Neural progenitor cell (in vitro differentiated cells): ENCODE results near the gene GNG12. TPM values are rescaled to one million over a fixed set of nuclear protein-coding genes. Genes with fewer than 3 reads are reported as not detected.

ENCODE experiments used
- DNase-seq: peaks from one replicate; pipeline ENCODE4 v3.0.0-alpha.2; 2016; ENCODE audit warnings: low spot score
- H2AFZ ChIP-seq: fragments of 200-600 bp; sonication (generic); replicated peaks from 2 replicates; pipeline ENCODE4 v1.6.1; 2016; ENCODE audit warnings: antibody characterized with exemption
- H3F3A ChIP-seq: fragments of 200-600 bp; sonication (generic); 2 replicates; pipeline ENCODE4 v1.6.1; 2016; ENCODE audit warnings: antibody characterized with exemption, low read depth
- H3K27ac ChIP-seq: fragments of 200-600 bp; sonication (generic); 2 replicates; pipeline ENCODE4 v1.5.1; 2016; ENCODE audit warnings: mild to moderate bottlenecking
- H3K27me3 ChIP-seq: fragments of 200-600 bp; sonication (generic); 2 replicates; pipeline ENCODE4 v1.6.1; 2016; ENCODE audit warnings: mild to moderate bottlenecking, moderate library complexity
- H3K36me3 ChIP-seq: fragments of 200-600 bp; sonication (generic); 2 replicates; pipeline ENCODE4 v1.5.1; 2016
- H3K4me1 ChIP-seq: fragments of 200-600 bp; sonication (generic); 2 replicates; pipeline ENCODE4 v1.6.1; 2016; ENCODE audit warnings: mixed run types
- H3K4me2 ChIP-seq: fragments of 200-600 bp; sonication (generic); 2 replicates; pipeline ENCODE4 v1.6.1; 2016
- H3K4me3 ChIP-seq: fragments of 200-600 bp; sonication (generic); 2 replicates; pipeline ENCODE4 v1.5.1; 2016
- H3K79me2 ChIP-seq: fragments of 200-600 bp; sonication (generic); 2 replicates; pipeline ENCODE4 v1.6.1; 2016; ENCODE audit warnings: low read depth
- H3K9ac ChIP-seq: fragments of 200-600 bp; sonication (generic); 2 replicates; pipeline ENCODE4 v1.6.1; 2016
- H3K9me3 ChIP-seq: fragments of 200-600 bp; sonication (generic); 2 replicates; pipeline ENCODE4 v1.5.1; 2016; ENCODE audit warnings: low read depth
- H4K20me1 ChIP-seq: fragments of 200-600 bp; sonication (generic); 2 replicates; pipeline ENCODE4 v1.6.1; 2016; ENCODE audit warnings: low read depth
- H3K27ac Mint-ChIP-seq: 3 replicates; pipeline ENCODE4 v1.8.0; 2021; ENCODE audit warnings: mixed read lengths
- H3K27me3 Mint-ChIP-seq: 2 replicates; pipeline ENCODE4 v1.8.0; 2022; ENCODE audit warnings: low read depth, mild to moderate bottlenecking, inconsistent platforms, moderate library complexity, mixed read lengths; ENCODE audit not compliant: insufficient read depth
- H3K36me3 Mint-ChIP-seq: 3 replicates; pipeline ENCODE4 v1.8.0; 2021; ENCODE audit warnings: mixed read lengths
- H3K4me1 Mint-ChIP-seq: 3 replicates; pipeline ENCODE4 v1.8.0; 2021; ENCODE audit warnings: mixed read lengths
- H3K4me3 Mint-ChIP-seq: 3 replicates; pipeline ENCODE4 v1.8.0; 2021; ENCODE audit warnings: mild to moderate bottlenecking, moderate library complexity, mixed read lengths
- H3K9me3 Mint-ChIP-seq: 3 replicates; pipeline ENCODE4 v1.8.0; 2020; ENCODE audit warnings: mixed read lengths
- EZH2 ChIP-seq: fragments of 200-600 bp; sonication (generic); IDR thresholded peaks from 2 replicates; pipeline ENCODE4 v1.6.1; 2017; ENCODE audit warnings: antibody characterized with exemption, mild to moderate bottlenecking, moderate library complexity
- EZH2phosphoT487 ChIP-seq: fragments of 200-600 bp; sonication (generic); IDR thresholded peaks from 2 replicates; pipeline ENCODE4 v1.6.1; 2017; ENCODE audit warnings: antibody characterized with exemption
- total RNA-seq: library from RNA; depleted of rRNA; stranded (reverse); fragments of >200 nt; gene quantifications from 2 replicates; pipeline ENCODE4 v1.2.3, GENCODE V29; 2015; ENCODE audit warnings: low replicate concordance
- TF ChIP-seq, protein P1 (sequence below): fragments of 200-600 bp; sonication (generic); IDR thresholded peaks from 2 replicates; pipeline ENCODE4 v1.5.1; 2017; ENCODE audit warnings: antibody characterized with exemption, mild to moderate bottlenecking

GNG12 gene
- total RNA-seq, 1 donor from 2014 or later = 44.5 TPM

DNA sequence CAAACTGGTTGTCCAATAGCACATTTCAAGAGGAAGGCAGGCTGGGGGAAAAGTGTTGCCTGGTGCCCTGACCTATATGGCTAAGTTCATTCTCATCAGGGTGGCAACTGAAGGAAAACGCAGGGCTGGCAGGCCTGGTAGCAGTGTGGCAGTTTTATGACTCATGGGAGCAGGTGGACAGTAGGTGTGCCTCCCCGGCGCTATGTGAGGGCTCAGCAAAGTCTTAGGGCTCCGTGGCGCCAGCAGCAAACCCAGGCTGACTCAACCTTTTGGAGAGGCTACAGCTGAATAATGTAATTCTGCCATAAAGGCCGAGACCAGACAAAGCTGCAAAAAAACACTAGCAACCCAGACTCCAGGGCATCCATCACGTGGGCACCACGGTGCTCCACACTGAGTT is 124.7 kb downstream of the GNG12 start:
- Histone ChIP-seq H3K9me3 (no peaks in the 10 kb centered on the region), H3K79me2 (no peaks in the 10 kb centered on the region), H3K9ac (no peak overlapping the region), H3K4me2 (no peak overlapping the region), H4K20me1 (no peaks in the 10 kb centered on the region), H3K4me1 (peaks cover 3% of the 10 kb centered on the region), H3K27me3 (no peaks in the 10 kb centered on the region), H3K4me3 (no peak overlapping the region), H2AFZ (no peak overlapping the region), H3K36me3 (no peaks in the 10 kb centered on the region), H3K27ac (no peak overlapping the region), H3F3A (no peaks in the 10 kb centered on the region)
- H3K27ac Mint-ChIP-seq = peak overlapping the region; percentile 39
- no peak overlapping the region for H3K4me3 Mint-ChIP-seq
- peaks cover 6% of the 10 kb centered on the region for H3K27me3 Mint-ChIP-seq
- H3K9me3 Mint-ChIP-seq = no peaks in the 10 kb centered on the region
- TF ChIP-seq, protein P1, sequence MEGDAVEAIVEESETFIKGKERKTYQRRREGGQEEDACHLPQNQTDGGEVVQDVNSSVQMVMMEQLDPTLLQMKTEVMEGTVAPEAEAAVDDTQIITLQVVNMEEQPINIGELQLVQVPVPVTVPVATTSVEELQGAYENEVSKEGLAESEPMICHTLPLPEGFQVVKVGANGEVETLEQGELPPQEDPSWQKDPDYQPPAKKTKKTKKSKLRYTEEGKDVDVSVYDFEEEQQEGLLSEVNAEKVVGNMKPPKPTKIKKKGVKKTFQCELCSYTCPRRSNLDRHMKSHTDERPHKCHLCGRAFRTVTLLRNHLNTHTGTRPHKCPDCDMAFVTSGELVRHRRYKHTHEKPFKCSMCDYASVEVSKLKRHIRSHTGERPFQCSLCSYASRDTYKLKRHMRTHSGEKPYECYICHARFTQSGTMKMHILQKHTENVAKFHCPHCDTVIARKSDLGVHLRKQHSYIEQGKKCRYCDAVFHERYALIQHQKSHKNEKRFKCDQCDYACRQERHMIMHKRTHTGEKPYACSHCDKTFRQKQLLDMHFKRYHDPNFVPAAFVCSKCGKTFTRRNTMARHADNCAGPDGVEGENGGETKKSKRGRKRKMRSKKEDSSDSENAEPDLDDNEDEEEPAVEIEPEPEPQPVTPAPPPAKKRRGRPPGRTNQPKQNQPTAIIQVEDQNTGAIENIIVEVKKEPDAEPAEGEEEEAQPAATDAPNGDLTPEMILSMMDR = no peak
- TF ChIP-seq EZH2phosphoT487 (no peak), EZH2 (no peak)
- peaks cover 8% of the 10 kb centered on the region for H3K36me3 Mint-ChIP-seq
- H3K4me1 Mint-ChIP-seq = peaks cover 17% of the 10 kb centered on the region
- no peak for DNase-seq

DNA sequence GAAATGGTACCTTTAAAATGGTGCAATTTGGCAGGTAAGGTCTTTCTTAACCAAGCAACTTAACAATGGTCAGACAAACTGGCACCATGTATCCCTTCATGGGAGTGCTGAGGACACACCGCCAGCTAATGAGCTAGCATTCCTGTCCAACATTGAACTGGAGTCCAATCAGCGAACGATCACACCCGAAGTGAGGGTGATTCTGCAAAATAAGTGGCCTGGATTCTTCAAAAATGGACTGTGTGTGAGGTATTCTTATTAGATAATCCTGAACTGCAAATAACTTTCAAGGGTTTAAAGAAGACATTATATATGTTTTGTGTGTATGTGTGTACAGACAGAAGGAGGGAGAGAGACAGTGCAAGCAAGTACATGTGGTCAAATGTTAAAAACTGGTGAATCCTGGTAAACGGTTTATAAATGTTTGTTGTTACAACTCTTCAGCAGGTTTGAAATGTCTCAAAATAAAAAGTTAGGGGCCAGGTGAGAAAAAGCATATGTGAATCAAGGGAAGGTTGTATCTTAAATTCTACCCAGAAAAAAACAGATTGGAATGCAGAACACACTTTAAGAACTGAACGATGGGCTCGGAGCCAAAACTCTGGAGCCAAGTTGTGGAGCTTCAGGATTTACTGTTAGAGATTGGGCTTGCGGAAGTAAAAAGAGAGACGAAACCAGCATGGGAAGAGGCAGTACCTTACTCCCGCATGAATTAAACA is 127.4 kb downstream of the GNG12 start:
- no peaks in the 10 kb centered on the region for H3K36me3 ChIP-seq
- Mint-ChIP-seq H3K36me3 (peaks cover 10% of the 10 kb centered on the region), H3K4me1 (peaks cover 9% of the 10 kb centered on the region), H3K27me3 (peaks cover 3% of the 10 kb centered on the region), H3K9me3 (no peaks in the 10 kb centered on the region), H3K4me3 (no peak overlapping the region), H3K27ac (no peak overlapping the region)
- H3K79me2 ChIP-seq = no peaks in the 10 kb centered on the region
- no peak overlapping the region for H2AFZ ChIP-seq
- no peak overlapping the region for H3K4me2 ChIP-seq
- H3K9me3 ChIP-seq = no peaks in the 10 kb centered on the region
- no peaks in the 10 kb centered on the region for H3F3A ChIP-seq
- no peaks in the 10 kb centered on the region for H4K20me1 ChIP-seq
- H3K9ac ChIP-seq = no peak overlapping the region
- no peaks in the 10 kb centered on the region for H3K4me1 ChIP-seq
- no peaks in the 10 kb centered on the region for H3K27me3 ChIP-seq
- no peak overlapping the region for H3K27ac ChIP-seq
- no peak overlapping the region for H3K4me3 ChIP-seq
- TF ChIP-seq EZH2phosphoT487 (no peak), EZH2 (no peak)
- TF ChIP-seq, protein P1 = no peak
- DNase-seq = no peak

DNA sequence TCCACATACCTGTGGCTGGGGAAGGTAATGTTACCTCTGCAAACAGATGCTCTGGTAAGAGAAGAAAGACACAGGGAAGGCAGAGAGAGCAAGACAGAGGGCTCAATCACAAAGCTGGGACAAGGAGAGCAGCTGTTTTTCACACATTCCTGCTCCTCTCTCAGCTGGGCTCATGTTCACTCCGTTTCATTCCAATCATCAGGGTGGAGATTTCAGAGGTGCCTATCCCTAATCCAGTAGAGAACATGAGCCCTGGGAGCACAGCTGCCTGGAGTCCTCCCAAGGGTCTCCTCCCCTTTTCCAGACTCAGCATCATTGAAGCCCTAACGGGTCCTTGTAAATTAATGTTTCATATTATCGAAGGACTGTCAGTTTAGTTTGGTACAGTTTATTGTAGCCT is 128.9 kb downstream of the GNG12 start:
- H3K4me3 ChIP-seq = no peak overlapping the region

More for the DNA sequence above, 128.9 kb downstream of the GNG12 start:
- Histone ChIP-seq H2AFZ (no peak overlapping the region), H3K79me2 (no peaks in the 10 kb centered on the region), H3K4me2 (no peak overlapping the region), H4K20me1 (no peaks in the 10 kb centered on the region), H3K9me3 (no peaks in the 10 kb centered on the region), H3K36me3 (no peaks in the 10 kb centered on the region), H3K27me3 (no peaks in the 10 kb centered on the region), H3K27ac (no peak overlapping the region), H3K9ac (no peak overlapping the region), H3K4me1 (no peaks in the 10 kb centered on the region), H3F3A (no peaks in the 10 kb centered on the region)
- Mint-ChIP-seq H3K4me1 (peaks cover 20% of the 10 kb centered on the region), H3K27ac (no peak overlapping the region), H3K9me3 (no peaks in the 10 kb centered on the region), H3K36me3 (peaks cover 12% of the 10 kb centered on the region), H3K27me3 (no peaks in the 10 kb centered on the region), H3K4me3 (no peak overlapping the region)
- TF ChIP-seq EZH2 (no peak), EZH2phosphoT487 (no peak)
- TF ChIP-seq, protein P1 = no peak
- DNase-seq = no peak
